IMR-90 (cell line): ENCODE results near the gene ABAT. TPM values are rescaled to one million over a fixed set of nuclear protein-coding genes. Genes with fewer than 3 reads are reported as not detected.

Experiments used
- ATAC-seq: fragments of 200-7000 bp; cut with Tn5 transposase; 2 replicates; pipeline ENCODE4 v1.9.1; 2020; ENCODE audit warnings: low read depth, mild to moderate bottlenecking, moderate library complexity
- BruUV-seq: library from RNA; stranded (reverse); fragments of 400-500 nt; replicated peaks from 2 replicates; lab custom pipeline; 2021; lab: Mats Ljungman, UMichigan
- CTCF ChIA-PET: fragments of 300-600 bp; formaldehyde crosslinking; extraction: SDS; loops from one replicate; lab custom pipeline; 2021; ENCODE audit warnings: antibody characterized with exemption; lab: Yijun Ruan, JAX
- POLR2A ChIA-PET: fragments of 300-600 bp; sonication (Branson Sonifier 250); formaldehyde crosslinking; loops from one replicate; lab custom pipeline; 2022; ENCODE audit warnings: antibody characterized with exemption; ENCODE audit not compliant: unreplicated experiment; lab: Charles Lee
- DNase-seq: peaks from one replicate; pipeline ENCODE4 v3.0.0; 2013
- H2AFZ ChIP-seq: replicated peaks from 2 replicates; pipeline ENCODE3; 2013; ENCODE audit warnings: low read length, mild to moderate bottlenecking; ENCODE audit not compliant: poor library complexity
- H2AK5ac ChIP-seq: 2 replicates; pipeline ENCODE4 v1.6.1; 2013; ENCODE audit warnings: low read depth, low read length, inconsistent platforms
- H2AK9ac ChIP-seq: replicated peaks from 2 replicates; pipeline ENCODE3; 2013; ENCODE audit warnings: mild to moderate bottlenecking, low read depth, low read length, moderate library complexity; ENCODE audit not compliant: poor library complexity
- H2BK120ac ChIP-seq: 2 replicates; pipeline ENCODE4 v1.6.1; 2013; ENCODE audit warnings: low read depth, low read length, inconsistent platforms
- H2BK15ac ChIP-seq: 3 replicates; pipeline ENCODE4 v1.6.1; 2013; ENCODE audit warnings: low read depth, low read length, inconsistent platforms
- H2BK20ac ChIP-seq: 2 replicates; pipeline ENCODE4 v1.6.1; 2013; ENCODE audit warnings: low read depth, mild to moderate bottlenecking, inconsistent platforms, low read length, moderate library complexity
- H2BK5ac ChIP-seq: 2 replicates; pipeline ENCODE4 v1.6.1; 2013; ENCODE audit warnings: mild to moderate bottlenecking, low read depth, low read length, inconsistent platforms; ENCODE audit not compliant: poor library complexity, severe bottlenecking
- H3K14ac ChIP-seq: replicated peaks from 2 replicates; pipeline ENCODE4 v1.6.1; 2013; ENCODE audit warnings: low read depth, low read length, inconsistent platforms
- H3K18ac ChIP-seq: 2 replicates; pipeline ENCODE4 v1.6.1; 2013; ENCODE audit warnings: low read depth, low read length, control low read depth
- H3K23ac ChIP-seq: 2 replicates; pipeline ENCODE4 v1.6.1; 2013; ENCODE audit warnings: low read depth, low read length, inconsistent platforms
- H3K27ac ChIP-seq: 2 replicates; pipeline ENCODE4 v1.5.1; 2013; ENCODE audit warnings: mild to moderate bottlenecking, control low read depth, low read length; ENCODE audit not compliant: insufficient read depth
- H3K27me3 ChIP-seq: 2 replicates; pipeline ENCODE4 v1.6.1; 2013; ENCODE audit warnings: low read length; ENCODE audit not compliant: control insufficient read depth, insufficient read depth
- H3K36me3 ChIP-seq: 2 replicates; pipeline ENCODE4 v1.6.1; 2013; ENCODE audit warnings: low read length, mixed read lengths; ENCODE audit not compliant: control insufficient read depth, insufficient read depth
- H3K4ac ChIP-seq: 2 replicates; pipeline ENCODE4 v1.6.1; 2013; ENCODE audit warnings: low read depth, low read length, inconsistent platforms
- H3K4me1 ChIP-seq: 2 replicates; pipeline ENCODE4 v1.6.1; 2013; ENCODE audit warnings: low read length, mixed read lengths; ENCODE audit not compliant: control insufficient read depth, insufficient read depth
- H3K4me2 ChIP-seq: 2 replicates; pipeline ENCODE4 v1.6.1; 2013; ENCODE audit warnings: low read depth, mild to moderate bottlenecking, control low read depth, low read length, moderate library complexity
- H3K4me3 ChIP-seq: 2 replicates; pipeline ENCODE4 v1.5.1; 2013; ENCODE audit warnings: low read depth, mild to moderate bottlenecking, control low read depth, low read length, moderate library complexity; ENCODE audit not compliant: insufficient read depth
- H3K56ac ChIP-seq: 2 replicates; pipeline ENCODE4 v1.6.1; 2013; ENCODE audit warnings: low read length, inconsistent platforms; ENCODE audit not compliant: insufficient read depth; ENCODE audit errors: extremely low read depth
- H3K79me1 ChIP-seq, 2 experiments: 2 replicates each; pipeline ENCODE4 v1.6.1; 2013; ENCODE audit warnings: low read length in 2 of 2, inconsistent platforms in 1 of 2, low read depth in 1 of 2
- H3K9ac ChIP-seq: 2 replicates; pipeline ENCODE4 v1.6.1; 2013; ENCODE audit warnings: low read depth, low read length, control low read depth
- H3K9me1 ChIP-seq: 2 replicates; pipeline ENCODE4 v1.6.1; 2013; ENCODE audit warnings: low read length, inconsistent platforms; ENCODE audit not compliant: insufficient read depth
- H3K9me3 ChIP-seq: 2 replicates; pipeline ENCODE4 v1.6.1; 2013; ENCODE audit warnings: low read length; ENCODE audit not compliant: control insufficient read depth, insufficient read depth
- H4K20me1 ChIP-seq: 2 replicates; pipeline ENCODE4 v1.6.1; 2013; ENCODE audit warnings: low read length, inconsistent platforms; ENCODE audit not compliant: insufficient read depth
- H4K5ac ChIP-seq: 2 replicates; pipeline ENCODE4 v1.6.1; 2013; ENCODE audit warnings: mild to moderate bottlenecking, low read depth, low read length, control low read depth
- H4K8ac ChIP-seq, 2 experiments: 2 replicates each; pipeline ENCODE4 v1.6.1; 2013; ENCODE audit warnings: low read depth in 2 of 2, low read length in 2 of 2, control low read depth in 1 of 2, inconsistent platforms in 1 of 2
- H4K91ac ChIP-seq: 2 replicates; pipeline ENCODE4 v1.6.1; 2013; ENCODE audit warnings: low read depth, low read length, inconsistent platforms; ENCODE audit not compliant: insufficient read depth
- BHLHE40 ChIP-seq: fragments of 150-350 bp; IDR thresholded peaks from 2 replicates; pipeline ENCODE4 v1.6.1; 2016; ENCODE audit warnings: mild to moderate bottlenecking, low read depth, low read length
- CEBPB ChIP-seq: IDR thresholded peaks from 2 replicates; pipeline ENCODE4 v1.6.1; 2012; ENCODE audit warnings: low read depth, low read length, improper control_type of control experiment
- CHD1 ChIP-seq: IDR thresholded peaks from 2 replicates; pipeline ENCODE4 v1.6.1; 2012; ENCODE audit warnings: low read depth, low read length, improper control_type of control experiment
- CTCF ChIP-seq: conservative IDR thresholded peaks from 2 replicates; pipeline ENCODE4 v1.5.1; 2012; ENCODE audit warnings: mild to moderate bottlenecking, low read depth, low read length, improper control_type of control experiment
- FOS ChIP-seq: fragments of 150-350 bp; IDR thresholded peaks from 2 replicates; pipeline ENCODE4 v1.6.1; 2016; ENCODE audit warnings: low read depth, low read length
- MAFK ChIP-seq: IDR thresholded peaks from 2 replicates; pipeline ENCODE4 v1.6.1; 2012; ENCODE audit warnings: low read depth, low read length, improper control_type of control experiment
- MAZ ChIP-seq: IDR thresholded peaks from 2 replicates; pipeline ENCODE4 v1.6.1; 2012; ENCODE audit warnings: low read depth, mild to moderate bottlenecking, low read length, improper control_type of control experiment, moderate library complexity, borderline replicate concordance
- MXI1 ChIP-seq: IDR thresholded peaks from 2 replicates; pipeline ENCODE4 v1.6.1; 2012; ENCODE audit warnings: low read depth, mild to moderate bottlenecking, low read length, moderate library complexity, borderline replicate concordance
- NFE2L2 ChIP-seq: fragments of 150-350 bp; IDR thresholded peaks from 2 replicates; pipeline ENCODE4 v1.6.1; 2016; ENCODE audit warnings: low read depth, mild to moderate bottlenecking, low read length
- POLR2A ChIP-seq: IDR thresholded peaks from 2 replicates; pipeline ENCODE4 v1.6.1; 2012; ENCODE audit warnings: mild to moderate bottlenecking, low read depth, low read length
- RAD21 ChIP-seq: IDR thresholded peaks from 2 replicates; pipeline ENCODE4 v1.6.1; 2012; ENCODE audit warnings: low read length, improper control_type of control experiment
- RCOR1 ChIP-seq: IDR thresholded peaks from 2 replicates; pipeline ENCODE4 v1.6.1; 2012; ENCODE audit warnings: mild to moderate bottlenecking, low read length, improper control_type of control experiment; ENCODE audit not compliant: insufficient replicate concordance
- RFX5 ChIP-seq: IDR thresholded peaks from 2 replicates; pipeline ENCODE4 v1.8.0; 2012; ENCODE audit warnings: low read depth, mild to moderate bottlenecking, low read length, moderate library complexity
- SMC3 ChIP-seq: fragments of 150-350 bp; IDR thresholded peaks from 2 replicates; pipeline ENCODE4 v1.6.1; 2016; ENCODE audit warnings: low read depth, mild to moderate bottlenecking, antibody characterized with exemption, low read length, moderate library complexity
- USF2 ChIP-seq: fragments of 150-350 bp; IDR thresholded peaks from 2 replicates; pipeline ENCODE4 v1.6.1; 2017; ENCODE audit warnings: mild to moderate bottlenecking, antibody characterized with exemption, low read length, low read depth
- WGBS, 2 experiments: methylation state at CpG; one replicate each; pipeline versions ENCODE4 v1.1.5 to v1.1.7; 2013; ENCODE audit warnings: missing lambda C conversion rate in 2 of 2; ENCODE audit not compliant: insufficient read length in 1 of 2; ENCODE audit errors: extremely low coverage in 2 of 2; 5-methylcytosine and 5-hydroxymethylcytosine counted together
- dilution Hi-C: fragments of 300-500 bp; cut with HindIII; formaldehyde crosslinking; loops from one replicate; pipeline ENCODE4 v1.14.3; 2018; ENCODE audit warnings: low sequenced_read_pairs; ENCODE audit not compliant: unreplicated experiment
- in situ Hi-C: fragments of 300-500 bp; cut with MboI; formaldehyde crosslinking; loops from 3 replicates; pipeline ENCODE4 v1.14.3; 2019; ENCODE audit warnings: low sequenced_read_pairs, inconsistent platforms, mixed read lengths
- intact Hi-C: fragments of 100-400 bp; cut with micrococcal nuclease; formaldehyde crosslinking; loops from 2 replicates; pipeline ENCODE4 v1.10.0; 2022
- polyA plus RNA-seq, 3 experiments: library from polyadenylated mRNA; depleted of rRNA; stranded (reverse); fragments of >200 nt; gene quantifications; 2 replicates each; pipeline ENCODE4 v1.2.3, GENCODE V29; 2012; ENCODE audit warnings: low replicate concordance in 1 of 3
- total RNA-seq: library from RNA; depleted of rRNA; stranded (reverse); fragments of >200 nt; gene quantifications from 2 replicates; pipeline ENCODE4 v1.2.3, GENCODE V29; 2012
- TF ChIP-seq, protein P1 (sequence below): fragments of 150-350 bp; IDR thresholded peaks from 2 replicates; pipeline ENCODE4 v1.6.1; 2016; ENCODE audit warnings: low read depth, mild to moderate bottlenecking, low read length, moderate library complexity, borderline replicate concordance

Gene ABAT
- total and polyA plus RNA-seq, 2 of the 4 experiments (the other 2 are of a cell fraction): 4.5 to 6.9 TPM

- Histone ChIP-seq H3K9ac (no peak overlapping the region), H2BK20ac (no peak overlapping the region), H2BK120ac (no peak overlapping the region), H3K9me3 (peaks cover 5% of the 10 kb centered on the region; the same call in 1 of the 2 replicates), H4K8ac (no peak overlapping the region), H4K91ac (no peak overlapping the region), H3K4me3 (no peak overlapping the region), H4K5ac (no peak overlapping the region), H2AK5ac (no peak overlapping the region), H3K27ac (no peak overlapping the region), H3K4ac (no peak overlapping the region), H4K20me1 (no peaks in the 10 kb centered on the region), H2BK5ac (no peak overlapping the region), H2AFZ (no peak overlapping the region), H3K36me3 (no peaks in the 10 kb centered on the region), H3K4me1 (no peaks in the 10 kb centered on the region), H3K27me3 (peaks cover 4% of the 10 kb centered on the region), H3K9me1 (no peaks in the 10 kb centered on the region), H3K23ac (no peak overlapping the region), H3K79me1 (no peaks in the 10 kb centered on the region), H2AK9ac (no peak overlapping the region), H3K4me2 (no peak overlapping the region), H2BK15ac (no peak overlapping the region), H3K14ac (no peak overlapping the region), H3K18ac (no peak overlapping the region), H3K56ac (no peak overlapping the region)
- no peak for ATAC-seq
- TF ChIP-seq, protein P1, sequence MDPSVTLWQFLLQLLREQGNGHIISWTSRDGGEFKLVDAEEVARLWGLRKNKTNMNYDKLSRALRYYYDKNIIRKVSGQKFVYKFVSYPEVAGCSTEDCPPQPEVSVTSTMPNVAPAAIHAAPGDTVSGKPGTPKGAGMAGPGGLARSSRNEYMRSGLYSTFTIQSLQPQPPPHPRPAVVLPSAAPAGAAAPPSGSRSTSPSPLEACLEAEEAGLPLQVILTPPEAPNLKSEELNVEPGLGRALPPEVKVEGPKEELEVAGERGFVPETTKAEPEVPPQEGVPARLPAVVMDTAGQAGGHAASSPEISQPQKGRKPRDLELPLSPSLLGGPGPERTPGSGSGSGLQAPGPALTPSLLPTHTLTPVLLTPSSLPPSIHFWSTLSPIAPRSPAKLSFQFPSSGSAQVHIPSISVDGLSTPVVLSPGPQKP: no peak
- TF ChIP-seq CTCF (no peak), BHLHE40 (no peak), POLR2A (no peak), MAZ (no peak), SMC3 (no peak), CHD1 (no peak), CEBPB (no peak), RAD21 (no peak), NFE2L2 (no peak), MXI1 (no peak), USF2 (no peak), FOS (no peak), RFX5 (no peak), MAFK (no peak), RCOR1 (no peak)
- dilution Hi-C loops (no loop called here), intact Hi-C loops (no loop called here), in situ Hi-C loops (no loop called here)
- ChIA-PET CTCF (no interaction called here), POLR2A (no interaction called here)
- no TSS peak for BruUV-seq
- WGBS, 2 experiments: 23% methylated on average over 3 of the region's 10 CpGs; no CpG with 5 or more reads in 1 of the 2 experiments
- DNase-seq: no peak
These were observed 39.3 kb downstream of the ABAT start for GRCh38 chr16:8713635-8714172.
